Nephron (organoid): ENCODE measurements around the gene MRPS12.
A peak's percentile ranks its signal among the peaks of the same experiment; 100 is the strongest.

Source experiments
- H3K27ac Mint-ChIP-seq, 3 experiments: 2 replicates each; pipeline ENCODE4 v1.8.0; 2020; ENCODE audit warnings: mixed read lengths in 3 of 3, mild to moderate bottlenecking in 2 of 3, moderate library complexity in 1 of 3
- H3K27me3 Mint-ChIP-seq: 2 replicates; pipeline ENCODE4 v1.8.0; 2021; ENCODE audit warnings: low read depth, mild to moderate bottlenecking, moderate library complexity, mixed read lengths
- H3K36me3 Mint-ChIP-seq: 2 replicates; pipeline ENCODE4 v1.8.0; 2020; ENCODE audit warnings: low read depth, mixed read lengths
- H3K4me1 Mint-ChIP-seq: 2 replicates; pipeline ENCODE4 v1.8.0; 2020; ENCODE audit warnings: mixed read lengths
- H3K4me3 Mint-ChIP-seq, 3 experiments: 2 replicates each; pipeline ENCODE4 v1.8.0; 2020; ENCODE audit warnings: mild to moderate bottlenecking in 3 of 3, mixed read lengths in 3 of 3, moderate library complexity in 2 of 3
- H3K9me3 Mint-ChIP-seq: 2 replicates; pipeline ENCODE4 v1.8.0; 2020; ENCODE audit warnings: mixed read lengths
- TF ChIP-seq, protein P1 (sequence below), 3 experiments: fragments of 200-600 bp; sonication (generic); IDR thresholded peaks; one replicate each; pipeline ENCODE4 v1.5.0; 2021; ENCODE audit warnings: antibody characterized with exemption in 3 of 3; ENCODE audit not compliant: unreplicated experiment in 3 of 3

MRPS12 gene

GRCh38 chr19:38918526-38918925, 12.2 kb upstream of the MRPS12 start:
- no peaks in the 10 kb centered on the region for H3K9me3 Mint-ChIP-seq
- H3K27ac Mint-ChIP-seq, result no peak overlapping the region
- H3K27me3 Mint-ChIP-seq, result no peaks in the 10 kb centered on the region
- TF ChIP-seq, protein P1, sequence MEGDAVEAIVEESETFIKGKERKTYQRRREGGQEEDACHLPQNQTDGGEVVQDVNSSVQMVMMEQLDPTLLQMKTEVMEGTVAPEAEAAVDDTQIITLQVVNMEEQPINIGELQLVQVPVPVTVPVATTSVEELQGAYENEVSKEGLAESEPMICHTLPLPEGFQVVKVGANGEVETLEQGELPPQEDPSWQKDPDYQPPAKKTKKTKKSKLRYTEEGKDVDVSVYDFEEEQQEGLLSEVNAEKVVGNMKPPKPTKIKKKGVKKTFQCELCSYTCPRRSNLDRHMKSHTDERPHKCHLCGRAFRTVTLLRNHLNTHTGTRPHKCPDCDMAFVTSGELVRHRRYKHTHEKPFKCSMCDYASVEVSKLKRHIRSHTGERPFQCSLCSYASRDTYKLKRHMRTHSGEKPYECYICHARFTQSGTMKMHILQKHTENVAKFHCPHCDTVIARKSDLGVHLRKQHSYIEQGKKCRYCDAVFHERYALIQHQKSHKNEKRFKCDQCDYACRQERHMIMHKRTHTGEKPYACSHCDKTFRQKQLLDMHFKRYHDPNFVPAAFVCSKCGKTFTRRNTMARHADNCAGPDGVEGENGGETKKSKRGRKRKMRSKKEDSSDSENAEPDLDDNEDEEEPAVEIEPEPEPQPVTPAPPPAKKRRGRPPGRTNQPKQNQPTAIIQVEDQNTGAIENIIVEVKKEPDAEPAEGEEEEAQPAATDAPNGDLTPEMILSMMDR (IDR thresholded peaks at IDR 0.05; ENCODE audit: unreplicated experiment in 3 of 3), result no peak
- peaks cover 4% of the 10 kb centered on the region for H3K4me1 Mint-ChIP-seq
- peaks cover 12% of the 10 kb centered on the region for H3K36me3 Mint-ChIP-seq
- no peak overlapping the region for H3K4me3 Mint-ChIP-seq

- Mint-ChIP-seq H3K27ac (peak overlapping the region in 1 of 3 experiments; percentile 2), H3K27me3 (no peaks in the 10 kb centered on the region), H3K4me1 (peaks cover 4% of the 10 kb centered on the region)
These were observed 10.7 kb upstream of the MRPS12 start for GRCh38 chr19:38919837-38920601.

GRCh38 chr19:38920602-38921419, 9.9 kb upstream of the MRPS12 start:
- Mint-ChIP-seq H3K27me3 (no peaks in the 10 kb centered on the region), H3K4me1 (peaks cover 4% of the 10 kb centered on the region), H3K27ac (no peak overlapping the region), H3K9me3 (no peaks in the 10 kb centered on the region), H3K4me3 (no peak overlapping the region), H3K36me3 (peaks cover 26% of the 10 kb centered on the region)
- TF ChIP-seq, protein P1 (IDR thresholded peaks at IDR 0.05; ENCODE audit: unreplicated experiment in 3 of 3), result no peak

More at GRCh38 chr19:38919837-38920601, 10.7 kb upstream of the MRPS12 start:
- TF ChIP-seq, protein P1 (IDR thresholded peaks at IDR 0.05; ENCODE audit: unreplicated experiment in 3 of 3), result no peak
- H3K4me3 Mint-ChIP-seq, result no peak overlapping the region
- peaks cover 21% of the 10 kb centered on the region for H3K36me3 Mint-ChIP-seq
- no peaks in the 10 kb centered on the region for H3K9me3 Mint-ChIP-seq

DNA sequence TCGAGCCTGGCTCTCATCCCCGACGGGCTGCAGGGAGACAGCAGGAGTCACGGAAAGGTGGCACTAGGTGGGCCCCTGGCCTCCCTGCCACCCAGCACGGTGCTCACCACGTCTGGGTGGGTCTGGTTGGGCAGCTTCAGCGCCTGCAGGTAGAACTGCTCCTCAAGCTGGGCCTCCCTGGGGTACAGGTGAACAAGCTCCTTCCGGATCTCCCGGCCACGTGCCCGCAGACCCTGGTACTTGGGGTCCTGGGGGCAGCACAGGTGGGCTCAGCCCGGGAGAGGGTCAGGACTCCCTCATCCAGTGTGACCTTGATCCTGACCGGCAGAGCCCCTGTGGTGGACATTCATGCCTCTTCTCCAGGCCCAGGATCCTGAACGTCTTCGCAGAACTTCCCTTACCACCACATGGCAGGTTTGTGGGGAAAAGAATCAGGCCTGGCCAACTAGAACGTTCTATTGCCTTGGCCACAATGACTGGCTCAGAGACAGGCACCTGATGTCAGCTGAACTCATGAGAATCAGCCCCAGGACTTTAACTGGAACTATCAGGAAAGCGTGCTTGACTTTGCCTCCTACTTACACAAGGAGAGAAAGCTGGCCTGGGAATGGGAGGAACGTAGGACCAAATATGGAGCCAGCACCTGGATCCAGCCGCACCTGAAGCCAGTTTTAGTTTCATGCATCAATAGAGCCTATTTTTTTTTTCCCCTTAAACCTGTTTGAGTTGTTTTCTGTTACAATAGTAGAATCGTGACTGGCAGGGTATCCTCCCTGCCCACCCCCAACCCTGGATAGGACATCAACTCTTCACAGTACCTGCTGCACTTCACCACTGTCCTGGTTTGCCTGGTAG, 9.1 kb upstream of the MRPS12 start:
- TF ChIP-seq, protein P1 (IDR thresholded peaks at IDR 0.05; ENCODE audit: unreplicated experiment in 3 of 3), result no peak
- no peak overlapping the region for H3K27ac Mint-ChIP-seq
- no peak overlapping the region for H3K4me3 Mint-ChIP-seq
- peaks cover 4% of the 10 kb centered on the region for H3K4me1 Mint-ChIP-seq
- peaks cover 26% of the 10 kb centered on the region for H3K36me3 Mint-ChIP-seq
- no peaks in the 10 kb centered on the region for H3K27me3 Mint-ChIP-seq
- no peaks in the 10 kb centered on the region for H3K9me3 Mint-ChIP-seq

GRCh38 chr19:38922482-38922881, 8.3 kb upstream of the MRPS12 start:
- peaks cover 4% of the 10 kb centered on the region for H3K4me1 Mint-ChIP-seq
- no peak overlapping the region for H3K4me3 Mint-ChIP-seq
- TF ChIP-seq, protein P1 (IDR thresholded peaks at IDR 0.05; ENCODE audit: unreplicated experiment in 3 of 3), result no peak
- H3K36me3 Mint-ChIP-seq, result peaks cover 27% of the 10 kb centered on the region
- no peak overlapping the region for H3K27ac Mint-ChIP-seq
- H3K9me3 Mint-ChIP-seq, result no peaks in the 10 kb centered on the region
- no peaks in the 10 kb centered on the region for H3K27me3 Mint-ChIP-seq
